ENCODE results near the gene ACVR1C. TPM values are rescaled to one million over a fixed set of nuclear protein-coding genes. Genes with fewer than 3 reads are reported as not detected.

ACVR1C gene
- total and polyA plus RNA-seq, 2 of the 4 experiments (the other 2 are of a cell fraction), result 0.07 to 0.18 TPM

DNA sequence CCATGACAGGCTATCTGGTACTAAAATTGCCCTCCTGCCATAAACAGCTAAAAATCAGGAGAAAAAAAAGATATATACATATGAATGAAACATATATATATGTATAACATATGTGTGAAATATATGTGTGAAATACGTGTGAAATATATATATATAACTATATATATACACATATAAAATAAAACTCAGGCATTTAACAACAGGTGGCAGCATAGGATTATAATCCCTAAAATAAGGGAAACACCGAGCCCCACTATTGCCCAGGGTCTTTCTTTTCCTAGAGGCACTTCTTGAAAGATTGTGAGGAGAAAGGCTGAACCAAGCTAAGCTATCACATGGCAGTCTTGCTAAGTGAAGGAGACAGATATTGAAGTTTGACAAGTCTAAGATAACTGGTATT, 118.9 kb downstream of the ACVR1C start:
- no peaks in the 10 kb centered on the region for H4K20me1 ChIP-seq (ENCODE audit: insufficient read depth, low read length)
- H3K23ac ChIP-seq (ENCODE audit: low read depth, low read length), result no peak overlapping the region
- POLR2A ChIA-PET (ENCODE audit: unreplicated experiment), result no interaction called here
- H3K36me3 ChIP-seq (ENCODE audit: control insufficient read depth, insufficient read depth, low read length), result no peaks in the 10 kb centered on the region
- peak; percentile 16; the same call in 1 of the 2 replicates for TF ChIP-seq RAD21 (IDR thresholded peaks at IDR 0.05; ENCODE audit: low read length)
- TF ChIP-seq, protein P1, sequence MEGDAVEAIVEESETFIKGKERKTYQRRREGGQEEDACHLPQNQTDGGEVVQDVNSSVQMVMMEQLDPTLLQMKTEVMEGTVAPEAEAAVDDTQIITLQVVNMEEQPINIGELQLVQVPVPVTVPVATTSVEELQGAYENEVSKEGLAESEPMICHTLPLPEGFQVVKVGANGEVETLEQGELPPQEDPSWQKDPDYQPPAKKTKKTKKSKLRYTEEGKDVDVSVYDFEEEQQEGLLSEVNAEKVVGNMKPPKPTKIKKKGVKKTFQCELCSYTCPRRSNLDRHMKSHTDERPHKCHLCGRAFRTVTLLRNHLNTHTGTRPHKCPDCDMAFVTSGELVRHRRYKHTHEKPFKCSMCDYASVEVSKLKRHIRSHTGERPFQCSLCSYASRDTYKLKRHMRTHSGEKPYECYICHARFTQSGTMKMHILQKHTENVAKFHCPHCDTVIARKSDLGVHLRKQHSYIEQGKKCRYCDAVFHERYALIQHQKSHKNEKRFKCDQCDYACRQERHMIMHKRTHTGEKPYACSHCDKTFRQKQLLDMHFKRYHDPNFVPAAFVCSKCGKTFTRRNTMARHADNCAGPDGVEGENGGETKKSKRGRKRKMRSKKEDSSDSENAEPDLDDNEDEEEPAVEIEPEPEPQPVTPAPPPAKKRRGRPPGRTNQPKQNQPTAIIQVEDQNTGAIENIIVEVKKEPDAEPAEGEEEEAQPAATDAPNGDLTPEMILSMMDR (conservative IDR thresholded peaks at IDR 0.05; ENCODE audit: low read depth, low read length), result 0 out of 2 replicates have a peak, but pooled peaks have one; percentile 5
- no peak for TF ChIP-seq CEBPB (IDR thresholded peaks at IDR 0.05; ENCODE audit: low read depth, low read length)
- DNase-seq, result no peak
- no peaks in the 10 kb centered on the region for H3K79me1 ChIP-seq (ENCODE audit: low read depth in 1 of 2, low read length in 2 of 2)
- H2AK5ac ChIP-seq (ENCODE audit: low read depth, low read length), result no peak overlapping the region
- no peaks in the 10 kb centered on the region; the same call in 1 of the 2 replicates for H3K27me3 ChIP-seq (ENCODE audit: control insufficient read depth, insufficient read depth, low read length)
- intact Hi-C loops (cut with micrococcal nuclease) (no loop called here), dilution Hi-C loops (cut with HindIII; ENCODE audit: low sequenced_read_pairs, unreplicated experiment) (no loop called here), in situ Hi-C loops (cut with MboI; ENCODE audit: low sequenced_read_pairs) (no loop called here)
- no peak overlapping the region for H3K4ac ChIP-seq (ENCODE audit: low read depth, low read length)
- no peak for ATAC-seq (ENCODE audit: low read depth)
- H4K5ac ChIP-seq (ENCODE audit: low read depth, low read length), result no peak overlapping the region
- no peaks in the 10 kb centered on the region for H3K4me1 ChIP-seq (ENCODE audit: control insufficient read depth, insufficient read depth, low read length)
- no peak overlapping the region for H2BK20ac ChIP-seq (ENCODE audit: low read depth, low read length)
- H3K27ac ChIP-seq (ENCODE audit: insufficient read depth, low read length), result no peak overlapping the region
- no peak overlapping the region for H3K18ac ChIP-seq (ENCODE audit: low read depth, low read length)
- no peak overlapping the region for H3K56ac ChIP-seq (ENCODE audit: extremely low read depth, insufficient read depth, low read length)
- no peak overlapping the region for H2BK120ac ChIP-seq (ENCODE audit: low read depth, low read length)
- H2BK5ac ChIP-seq (ENCODE audit: low read depth, low read length, poor library complexity, severe bottlenecking), result no peak overlapping the region
- H3K9me3 ChIP-seq (ENCODE audit: control insufficient read depth, insufficient read depth, low read length), result no peaks in the 10 kb centered on the region
- no TSS peak for BruUV-seq (replicated peaks)
- CTCF ChIA-PET, result interaction anchor here (0.8 kb wide), 1 partner anchor 501 kb away, joined by 3 read pairs; no protein-coding TSS in a partner anchor
- no peaks in the 10 kb centered on the region for H3K9me1 ChIP-seq (ENCODE audit: insufficient read depth, low read length)
- no peak overlapping the region for H3K9ac ChIP-seq (ENCODE audit: low read depth, low read length)
- no peak overlapping the region for H4K91ac ChIP-seq (ENCODE audit: insufficient read depth, low read depth, low read length)
- H2AFZ ChIP-seq (replicated peaks; ENCODE audit: low read length, poor library complexity), result no peak overlapping the region
- no CpG with 5 or more reads among the region's 2 CpGs for WGBS, 2 experiments (ENCODE audit: extremely low coverage in 2 of 2, insufficient read length in 1 of 2)
- no peak overlapping the region for H2BK15ac ChIP-seq (ENCODE audit: low read depth, low read length)
- no peak overlapping the region for H3K14ac ChIP-seq (replicated peaks; ENCODE audit: low read depth, low read length)
- H3K4me3 ChIP-seq (ENCODE audit: insufficient read depth, low read depth, low read length), result no peak overlapping the region
- no peak overlapping the region for H3K4me2 ChIP-seq (ENCODE audit: low read depth, low read length)
- no peak overlapping the region for H4K8ac ChIP-seq (ENCODE audit: low read depth in 2 of 2, low read length in 2 of 2)
- H2AK9ac ChIP-seq (replicated peaks; ENCODE audit: low read depth, low read length, poor library complexity), result no peak overlapping the region

Measured in IMR-90 (cell line).